K562 (cell line): ENCODE results near the gene GPR4. TPM values are rescaled to one million over a fixed set of nuclear protein-coding genes. Genes with fewer than 3 reads are reported as not detected.

Experiments used
- BHLHE40 ChIP-seq: IDR thresholded peaks from 2 replicates; pipeline ENCODE4 v1.6.1; 2011; ENCODE audit warnings: low read length, improper control_type of control experiment
- COPS2 ChIP-seq: fragments of 450-650 bp; conservative IDR thresholded peaks from 2 replicates; pipeline ENCODE4 v1.6.1; 2016; ENCODE audit warnings: mild to moderate bottlenecking, moderate library complexity
- CREB1 ChIP-seq, 2 experiments: sonication (generic) in 1 of 2; formaldehyde crosslinking in 1 of 2; IDR thresholded peaks; 2 replicates each; pipeline versions ENCODE4 v1.6.1 to v1.8.0; 2012 to 2022; ENCODE audit warnings: inconsistent platforms in 1 of 2, mild to moderate bottlenecking in 1 of 2, missing genetic modification reagents in 1 of 2, moderate library complexity in 1 of 2
- CTCF ChIP-seq, 3 experiments: IDR thresholded peaks in 2 of 3; conservative IDR thresholded peaks in 1 of 3; 2 replicates each; pipeline ENCODE4 v1.5.1; 2011 to 2012; ENCODE audit warnings: low read length in 3 of 3, mild to moderate bottlenecking in 3 of 3, control low read depth in 2 of 3, improper control_type of control experiment in 1 of 3, inconsistent platforms in 1 of 3, low read depth in 1 of 3, mixed read lengths in 1 of 3, moderate library complexity in 1 of 3; ENCODE audit not compliant: insufficient read depth in 2 of 3
- CXXC5 ChIP-seq: fragments of 250-450 bp; sonication (Bioruptor Pico); IDR thresholded peaks from 2 replicates; pipeline ENCODE4 v1.8.0; 2022; ENCODE audit warnings: inconsistent platforms, mild to moderate bottlenecking, moderate library complexity
- DPF2 ChIP-seq: fragments of 450-650 bp; IDR thresholded peaks from 2 replicates; pipeline ENCODE4 v1.6.1; 2016
- TAF1 ChIP-seq: IDR thresholded peaks from 2 replicates; pipeline ENCODE4 v1.6.1; 2011; ENCODE audit warnings: mild to moderate bottlenecking, low read length, moderate library complexity; ENCODE audit not compliant: insufficient read depth, control insufficient read depth, severe bottlenecking; ENCODE audit errors: extremely low read depth
- TARDBP ChIP-seq: fragments of 450-650 bp; IDR thresholded peaks from 2 replicates; pipeline ENCODE4 v1.6.1; 2016
- TBL1XR1 ChIP-seq, 2 experiments: IDR thresholded peaks; 2 replicates each; pipeline ENCODE4 v1.6.1; 2012; ENCODE audit warnings: improper control_type of control experiment in 2 of 2, low read length in 2 of 2, mild to moderate bottlenecking in 1 of 2
- TOE1 ChIP-seq, 2 experiments: fragments of 450-650 bp in 1 of 2; sonication (generic) in 1 of 2; formaldehyde crosslinking in 1 of 2; IDR thresholded peaks; 2 replicates each; pipeline versions ENCODE4 v1.7.1 to v1.8.0; 2016 to 2022; ENCODE audit warnings: borderline replicate concordance in 2 of 2, mild to moderate bottlenecking in 2 of 2, antibody characterized with exemption in 1 of 2, inconsistent platforms in 1 of 2, low read depth in 1 of 2, missing genetic modification reagents in 1 of 2, moderate library complexity in 1 of 2
- U2AF1 ChIP-seq: fragments of 200-400 bp; formaldehyde crosslinking; optimal IDR thresholded peaks from 2 replicates; pipeline ENCODE3; 2017; ENCODE audit warnings: mild to moderate bottlenecking, low read depth, low read length, moderate library complexity
- ZNF184 ChIP-seq: sonication (generic); formaldehyde crosslinking; IDR thresholded peaks from 2 replicates; pipeline ENCODE4 v1.5.0; 2020; ENCODE audit warnings: missing genetic modification reagents
- ZNF224 ChIP-seq: sonication (generic); formaldehyde crosslinking; IDR thresholded peaks from 2 replicates; pipeline ENCODE4 v1.8.0; 2022; ENCODE audit warnings: mild to moderate bottlenecking, missing genetic modification reagents
- ZNF232 ChIP-seq: sonication (generic); formaldehyde crosslinking; IDR thresholded peaks from 2 replicates; pipeline ENCODE4 v1.8.0; 2022; ENCODE audit warnings: mild to moderate bottlenecking, missing genetic modification reagents
- ZNF407 ChIP-seq: fragments of 450-650 bp; IDR thresholded peaks from 2 replicates; pipeline ENCODE4 v1.6.1; 2016; ENCODE audit warnings: low read depth
- ZNF589 ChIP-seq: fragments of 200-800 bp; sonication (Bioruptor generic); IDR thresholded peaks from 2 replicates; pipeline ENCODE4 v1.6.1; 2016; ENCODE audit warnings: low read depth, missing genetic modification characterization, missing compliant biosample characterization
- polyA plus RNA-seq, 8 experiments: library from polyadenylated mRNA; depleted of rRNA in 4 of 8; stranded (reverse) in 5 of 8; unstranded in 3 of 8; fragments of >200 nt; fragmentation: Nextera tagmentation in 2 of 8; fragmentation: Illumina TruSeq in 1 of 8; extraction: Ambion mirVana in 2 of 8; extraction: Trizol in 1 of 8; gene quantifications; 2 replicates each; pipeline versions ENCODE4 v1.2.1 to v1.2.3, GENCODE V29; 2011 to 2014; ENCODE audit warnings: inconsistent platforms in 1 of 8, missing spikeins in 1 of 8
- total RNA-seq, 7 experiments: library from RNA; depleted of rRNA in 6 of 7; stranded (reverse); fragments of >200 nt in 6 of 7; fragmentation: Illumina TruSeq in 2 of 7; extraction: Trizol in 2 of 7; gene quantifications; 2 replicates each; pipeline versions ENCODE4 v1.2.1 to v1.2.3, GENCODE V29; 2011 to 2021; ENCODE audit warnings: low replicate concordance in 1 of 7

The GPR4 gene
- total and polyA plus RNA-seq, 9 of the 15 experiments (the other 6 are each of a cell fraction or from before 2014, with no cell fraction given) = 0.03 to 0.09 (median 0.04) TPM; not detected in 5

GRCh38 chr19:45607071-45608029 lies 5.3 kb upstream of the GPR4 start (continued):
- TF ChIP-seq ZNF407 = no peak
- TF ChIP-seq TBL1XR1 (IDR thresholded peaks at IDR 0.05; ENCODE audit: low read length in 2 of 2) = no peak
- TF ChIP-seq TARDBP = 0 out of 2 replicates have a peak, but pooled peaks have one; percentile 30
- TF ChIP-seq DPF2 = 0 out of 2 replicates have a peak, but pooled peaks have one; percentile 17
- no peak for TF ChIP-seq CREB1 (IDR thresholded peaks at IDR 0.05)
- TF ChIP-seq CREB1 (CRISPR knock-in tag; IDR thresholded peaks at IDR 0.05) = 0 out of 2 replicates have a peak, but pooled peaks have one; percentile 30
- TF ChIP-seq ZNF184 (CRISPR knock-in tag) = no peak
- TF ChIP-seq U2AF1 = no peak
- peak; percentile 71; the same call in 1 of the 2 replicates for TF ChIP-seq TOE1 (IDR thresholded peaks at IDR 0.05; ENCODE audit: borderline replicate concordance)
- no peak for TF ChIP-seq TOE1 (CRISPR knock-in tag; IDR thresholded peaks at IDR 0.05; ENCODE audit: borderline replicate concordance, low read depth)
- TF ChIP-seq BHLHE40 = peak; percentile 47
- TF ChIP-seq TAF1 = peak; percentile 21
- no peak for TF ChIP-seq COPS2
- peak; percentile 46 for TF ChIP-seq CXXC5
- no peak for TF ChIP-seq ZNF224 (CRISPR knock-in tag)
- TF ChIP-seq ZNF232 (CRISPR knock-in tag) = no peak
- TF ChIP-seq ZNF589 = no peak
- TF ChIP-seq CTCF (IDR thresholded peaks at IDR 0.05 in 2 of 3, conservative IDR thresholded peaks at IDR 0.05 in 1 of 3; ENCODE audit: insufficient read depth in 2 of 3, low read depth in 1 of 3, low read length in 3 of 3) = peak; percentile 86 to 92 (median 90)
